ENCODE results near the gene SUN1. TPM values are rescaled to one million over a fixed set of nuclear protein-coding genes. Genes with fewer than 3 reads are reported as not detected.

SUN1 gene
- total and polyA plus RNA-seq, 2 donors (not counting 1 experiment from before 2014, with no cell fraction given) = 198 to 254 TPM

DNA sequence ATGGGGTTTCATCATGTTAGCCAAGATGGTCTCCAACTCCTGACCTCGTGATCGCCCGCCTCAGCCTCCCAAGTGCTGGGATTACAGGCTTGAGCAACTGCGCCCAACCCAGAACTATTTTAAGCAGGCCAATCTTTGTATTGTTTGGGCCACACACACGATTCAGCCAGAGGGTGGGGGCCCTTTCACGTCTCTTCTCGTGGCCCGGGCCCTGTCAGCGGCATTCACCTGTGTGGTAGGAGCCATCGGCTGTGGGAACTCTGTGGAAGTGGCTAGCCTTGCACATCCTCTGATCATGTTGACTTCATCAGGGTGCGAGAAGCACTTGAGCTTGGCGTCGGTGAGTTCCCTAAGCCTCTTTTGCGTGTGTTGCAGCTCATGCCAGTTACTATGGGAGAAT lies 16.9 kb downstream of the SUN1 start:
- Histone ChIP-seq H2AFZ (ENCODE audit: insufficient read depth, low read depth, low read length, poor library complexity, severe bottlenecking) (no peak overlapping the region), H3K27me3 (replicated peaks in 1 of 4; ENCODE audit: control extremely low read depth in 1 of 4, control insufficient read depth in 3 of 4, insufficient read depth in 4 of 4, low read length in 3 of 4) (no peaks in the 10 kb centered on the region), H3K9ac (ENCODE audit: low read length) (no peak overlapping the region), H3K79me2 (ENCODE audit: control insufficient read depth, insufficient read depth, low read length) (peaks cover 16% of the 10 kb centered on the region), H3K9me3 (ENCODE audit: control extremely low read depth in 1 of 3, control insufficient read depth in 2 of 3, insufficient read depth in 1 of 3, low read length in 2 of 3) (peaks cover 0 to 8% (median 0%) of the 10 kb centered on the region in 3 donors), H3K4me1 (ENCODE audit: control insufficient read depth in 2 of 2, insufficient read depth in 2 of 2, low read length in 2 of 2) (no peaks in the 10 kb centered on the region), H3K4me3 (ENCODE audit: control extremely low read depth in 1 of 5, extremely low read depth in 1 of 5, insufficient read depth in 1 of 5, low read depth in 2 of 5, low read length in 4 of 5) (no peak overlapping the region), H3K36me3 (replicated peaks in 1 of 2; ENCODE audit: control extremely low read depth in 1 of 2, control insufficient read depth in 1 of 2, extremely low read depth in 1 of 2, insufficient read depth in 2 of 2, low read length in 1 of 2) (peaks cover 3 to 62% of the 10 kb centered on the region in 2 experiments), H4K20me1 (ENCODE audit: control insufficient read depth, insufficient read depth, low read length, poor library complexity, severe bottlenecking) (peaks cover 6% of the 10 kb centered on the region), H3K27ac (ENCODE audit: low read length in 2 of 2) (no peak overlapping the region), H3K4me2 (replicated peaks; ENCODE audit: low read depth, low read length, poor library complexity, severe bottlenecking) (no peak overlapping the region)
- WGBS (ENCODE audit: insufficient coverage) = 95% methylated on average over 14 of the region's 14 CpGs
- Mint-ChIP-seq H3K27ac (no peak overlapping the region), H3K4me1 (no peaks in the 10 kb centered on the region), H3K27me3 (no peaks in the 10 kb centered on the region), H3K4me3 (no peak overlapping the region), H3K9me3 (ENCODE audit: insufficient read depth) (no peaks in the 10 kb centered on the region)
- TF ChIP-seq, protein P1, sequence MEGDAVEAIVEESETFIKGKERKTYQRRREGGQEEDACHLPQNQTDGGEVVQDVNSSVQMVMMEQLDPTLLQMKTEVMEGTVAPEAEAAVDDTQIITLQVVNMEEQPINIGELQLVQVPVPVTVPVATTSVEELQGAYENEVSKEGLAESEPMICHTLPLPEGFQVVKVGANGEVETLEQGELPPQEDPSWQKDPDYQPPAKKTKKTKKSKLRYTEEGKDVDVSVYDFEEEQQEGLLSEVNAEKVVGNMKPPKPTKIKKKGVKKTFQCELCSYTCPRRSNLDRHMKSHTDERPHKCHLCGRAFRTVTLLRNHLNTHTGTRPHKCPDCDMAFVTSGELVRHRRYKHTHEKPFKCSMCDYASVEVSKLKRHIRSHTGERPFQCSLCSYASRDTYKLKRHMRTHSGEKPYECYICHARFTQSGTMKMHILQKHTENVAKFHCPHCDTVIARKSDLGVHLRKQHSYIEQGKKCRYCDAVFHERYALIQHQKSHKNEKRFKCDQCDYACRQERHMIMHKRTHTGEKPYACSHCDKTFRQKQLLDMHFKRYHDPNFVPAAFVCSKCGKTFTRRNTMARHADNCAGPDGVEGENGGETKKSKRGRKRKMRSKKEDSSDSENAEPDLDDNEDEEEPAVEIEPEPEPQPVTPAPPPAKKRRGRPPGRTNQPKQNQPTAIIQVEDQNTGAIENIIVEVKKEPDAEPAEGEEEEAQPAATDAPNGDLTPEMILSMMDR (IDR thresholded peaks at IDR 0.05) = no peak
- TF ChIP-seq EZH2 (IDR thresholded peaks at IDR 0.05; ENCODE audit: borderline replicate concordance, insufficient read depth, low read depth, low read length, poor library complexity, severe bottlenecking) = no peak
- intact Hi-C loops (cut with micrococcal nuclease) = no loop called here
- ChIA-PET POLR2A (no interaction called here), CTCF (no interaction called here)
- DNase-seq (no peak), ATAC-seq (ENCODE audit: low read depth) (no peak)

DNA sequence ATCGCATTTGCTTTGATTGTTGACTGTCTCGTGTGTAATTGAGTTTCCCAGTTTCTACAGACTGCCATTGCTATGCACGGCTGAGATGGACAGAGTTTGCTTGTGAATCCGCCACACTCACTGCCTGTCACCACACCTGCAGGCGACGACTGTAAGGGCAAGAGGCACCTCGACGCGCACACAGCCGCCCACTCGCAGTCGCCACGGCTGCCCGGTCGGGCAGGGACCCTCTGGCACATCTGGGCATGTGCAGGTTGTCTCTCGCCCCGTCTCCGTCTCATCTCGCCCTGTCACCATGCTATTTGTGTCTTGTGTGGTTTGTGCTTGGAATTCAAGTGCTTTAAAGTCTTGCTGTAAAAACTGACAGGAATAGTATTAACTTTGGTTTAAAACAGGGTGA lies 17.5 kb downstream of the SUN1 start:
- Histone ChIP-seq H3K27me3 (replicated peaks in 1 of 4; ENCODE audit: control extremely low read depth in 1 of 4, control insufficient read depth in 3 of 4, insufficient read depth in 4 of 4, low read length in 3 of 4) (no peaks in the 10 kb centered on the region), H3K4me1 (ENCODE audit: control insufficient read depth in 2 of 2, insufficient read depth in 2 of 2, low read length in 2 of 2) (no peaks in the 10 kb centered on the region), H3K4me2 (replicated peaks; ENCODE audit: low read depth, low read length, poor library complexity, severe bottlenecking) (no peak overlapping the region), H2AFZ (ENCODE audit: insufficient read depth, low read depth, low read length, poor library complexity, severe bottlenecking) (no peak overlapping the region), H3K36me3 (replicated peaks in 1 of 2; ENCODE audit: control extremely low read depth in 1 of 2, control insufficient read depth in 1 of 2, extremely low read depth in 1 of 2, insufficient read depth in 2 of 2, low read length in 1 of 2) (peaks cover 3 to 61% of the 10 kb centered on the region in 2 experiments), H3K4me3 (ENCODE audit: control extremely low read depth in 1 of 5, extremely low read depth in 1 of 5, insufficient read depth in 1 of 5, low read depth in 2 of 5, low read length in 4 of 5) (no peak overlapping the region), H3K9me3 (ENCODE audit: control extremely low read depth in 1 of 3, control insufficient read depth in 2 of 3, insufficient read depth in 1 of 3, low read length in 2 of 3) (peaks cover 0 to 8% (median 0%) of the 10 kb centered on the region in 3 donors), H3K27ac (ENCODE audit: low read length in 2 of 2) (no peak overlapping the region), H4K20me1 (ENCODE audit: control insufficient read depth, insufficient read depth, low read length, poor library complexity, severe bottlenecking) (peaks cover 6% of the 10 kb centered on the region), H3K9ac (ENCODE audit: low read length) (no peak overlapping the region), H3K79me2 (ENCODE audit: control insufficient read depth, insufficient read depth, low read length) (peaks cover 11% of the 10 kb centered on the region)
- Mint-ChIP-seq H3K27me3 (no peaks in the 10 kb centered on the region), H3K27ac (no peak overlapping the region), H3K4me3 (no peak overlapping the region), H3K9me3 (ENCODE audit: insufficient read depth) (no peaks in the 10 kb centered on the region), H3K4me1 (no peaks in the 10 kb centered on the region)
- ChIA-PET CTCF (no interaction called here), POLR2A (no interaction called here)
- TF ChIP-seq, protein P1 (IDR thresholded peaks at IDR 0.05) = no peak
- TF ChIP-seq EZH2 (IDR thresholded peaks at IDR 0.05; ENCODE audit: borderline replicate concordance, insufficient read depth, low read depth, low read length, poor library complexity, severe bottlenecking) = no peak
- ATAC-seq (ENCODE audit: low read depth) (no peak), DNase-seq (no peak)
- 94% methylated on average over 19 of the region's 19 CpGs for WGBS (ENCODE audit: insufficient coverage)
- intact Hi-C loops (cut with micrococcal nuclease) = no loop called here
